ENCODE results near the gene SURF4. TPM values are rescaled to one million over a fixed set of nuclear protein-coding genes. Genes with fewer than 3 reads are reported as not detected.

SURF4 gene
- total and polyA plus RNA-seq, 2 of the 13 experiments (the other 11 are each of a cell fraction or from before 2014, with no cell fraction given): 220 to 265 TPM

- in situ Hi-C loops (cut with HindIII; ENCODE audit: extremely low pct_ligation_motif_present, low pct_unique_long_range_greater_than_20kb): no loop called here
- 0 out of 2 replicates have a peak, but pooled peaks have one; percentile 32 for TF ChIP-seq PHF21A (CRISPR knock-in tag; IDR thresholded peaks at IDR 0.05)
- TF ChIP-seq SOX5 (CRISPR knock-in tag; IDR thresholded peaks at IDR 0.05; ENCODE audit: borderline replicate concordance): 0 out of 2 replicates have a peak, but pooled peaks have one; percentile 9
- TF ChIP-seq FOXP1 (IDR thresholded peaks at IDR 0.05): no peak
- TF ChIP-seq FOXP1 (CRISPR knock-in tag; IDR thresholded peaks at IDR 0.05): no peak
- no peak for TF ChIP-seq SMC3 (IDR thresholded peaks at IDR 0.05; ENCODE audit: low read length)
- no peak; the same call in none of the 2 replicates for TF ChIP-seq ZNF546 (CRISPR knock-in tag; conservative IDR thresholded peaks at IDR 0.05)
- no peak for TF ChIP-seq RELA (CRISPR knock-in tag; IDR thresholded peaks at IDR 0.05)
- TF ChIP-seq FOXK1 (CRISPR knock-in tag; IDR thresholded peaks at IDR 0.05; ENCODE audit: borderline replicate concordance, low read depth): peak; percentile 65; the same call in 1 of the 2 replicates
- peak; percentile 98 for TF ChIP-seq MYC (CRISPR knock-in tag; IDR thresholded peaks at IDR 0.05; ENCODE audit: borderline replicate concordance)
- TF ChIP-seq TCF12 (IDR thresholded peaks at IDR 0.05): no peak
- 0 out of 2 replicates have a peak, but pooled peaks have one; percentile 58 for TF ChIP-seq TCF12 (CRISPR knock-in tag; IDR thresholded peaks at IDR 0.05)
- peak; percentile 89 for TF ChIP-seq MED8 (CRISPR knock-in tag; IDR thresholded peaks at IDR 0.05; ENCODE audit: insufficient replicate concordance)
- TF ChIP-seq NCOA5 (CRISPR knock-in tag; IDR thresholded peaks at IDR 0.05): no peak
- TF ChIP-seq ZNF362 (CRISPR knock-in tag; IDR thresholded peaks at IDR 0.05; ENCODE audit: borderline replicate concordance): no peak
- peak; percentile 65; the same call in 1 of the 2 replicates for TF ChIP-seq IKZF5 (CRISPR knock-in tag; IDR thresholded peaks at IDR 0.05)
- TF ChIP-seq MIXL1 (CRISPR knock-in tag; IDR thresholded peaks at IDR 0.05): peak; percentile 33; the same call in 1 of the 2 replicates
- peak; percentile 52; the same call in 1 of the 2 replicates for TF ChIP-seq BCL6 (CRISPR knock-in tag; IDR thresholded peaks at IDR 0.05)
- no peak for TF ChIP-seq GABPA (IDR thresholded peaks at IDR 0.05; ENCODE audit: low read depth, low read length)
- peak; percentile 80 for TF ChIP-seq GABPA (CRISPR knock-in tag; IDR thresholded peaks at IDR 0.05; ENCODE audit: low read depth)
- TF ChIP-seq, protein P1, sequence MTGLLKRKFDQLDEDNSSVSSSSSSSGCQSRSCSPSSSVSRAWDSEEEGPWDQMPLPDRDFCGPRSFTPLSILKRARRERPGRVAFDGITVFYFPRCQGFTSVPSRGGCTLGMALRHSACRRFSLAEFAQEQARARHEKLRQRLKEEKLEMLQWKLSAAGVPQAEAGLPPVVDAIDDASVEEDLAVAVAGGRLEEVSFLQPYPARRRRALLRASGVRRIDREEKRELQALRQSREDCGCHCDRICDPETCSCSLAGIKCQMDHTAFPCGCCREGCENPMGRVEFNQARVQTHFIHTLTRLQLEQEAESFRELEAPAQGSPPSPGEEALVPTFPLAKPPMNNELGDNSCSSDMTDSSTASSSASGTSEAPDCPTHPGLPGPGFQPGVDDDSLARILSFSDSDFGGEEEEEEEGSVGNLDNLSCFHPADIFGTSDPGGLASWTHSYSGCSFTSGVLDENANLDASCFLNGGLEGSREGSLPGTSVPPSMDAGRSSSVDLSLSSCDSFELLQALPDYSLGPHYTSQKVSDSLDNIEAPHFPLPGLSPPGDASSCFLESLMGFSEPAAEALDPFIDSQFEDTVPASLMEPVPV (CRISPR knock-in tag; IDR thresholded peaks at IDR 0.05): peak; percentile 20; the same call in 1 of the 2 replicates
Measured at GRCh38 chr9:133347985-133348717, 27.7 kb downstream of the SURF4 start, which contains the start of the genes MED22 and RPL7A. MED22 (minus strand) TSS chr9:133348131; CDS start chr9:133346662, 1,469 bp downstream. RPL7A (plus strand) TSS chr9:133348218; CDS start chr9:133348244, 26 bp downstream.

More at GRCh38 chr9:133347985-133348717, 27.7 kb downstream of the SURF4 start, which contains the start of the genes MED22 and RPL7A:
- Histone ChIP-seq H3K9ac (ENCODE audit: insufficient read depth, low read depth, low read length) (peak within 1 kb of the TSS; percentile 99), H3K4me1 (ENCODE audit: insufficient read depth, low read length) (peaks cover 29% of the 10 kb centered on the region), H3K9me3 (ENCODE audit: low read length) (no peaks in the 10 kb centered on the region), H3K27ac (ENCODE audit: extremely low read length, insufficient read depth, low read length) (peak within 1 kb of the TSS; percentile 97), H3K4me3 (replicated peaks in 1 of 3; ENCODE audit: insufficient read depth in 1 of 3, low read depth in 2 of 3, low read length in 3 of 3) (peak within 1 kb of the TSS; percentile 82 to 100 (median 97)), H3K79me2 (ENCODE audit: insufficient read depth, low read length) (peaks cover 34% of the 10 kb centered on the region), H2AFZ (ENCODE audit: low read length) (no peak within 1 kb of the TSS), H3K4me2 (ENCODE audit: low read depth, low read length) (peak within 1 kb of the TSS; percentile 97), H3K27me3 (ENCODE audit: control insufficient read depth in 1 of 2, insufficient read depth in 2 of 2, low read length in 2 of 2) (no peaks in the 10 kb centered on the region; a peak in 1 of 5 replicates), H4K20me1 (ENCODE audit: insufficient read depth, low read length) (peaks cover 19% of the 10 kb centered on the region), H3K36me3 (replicated peaks in 1 of 2; ENCODE audit: control insufficient read depth in 1 of 2, insufficient read depth in 2 of 2, low read length in 2 of 2) (peaks cover 20 to 65% of the 10 kb centered on the region in 2 experiments)
- DNase-seq (ENCODE audit: low spot score) (peak; percentile 94), ATAC-seq (peak; percentile 73), FAIRE-seq (peak; percentile 85)
- intact Hi-C loops (cut with micrococcal nuclease; ENCODE audit: unreplicated experiment): no loop called here
- WGBS (ENCODE audit: low lambda C conversion rate): under 1% methylated on average over 31 of the region's 64 CpGs
- no TSS peak for BruUV-seq (replicated peaks)
- ChIA-PET POLR2A (interaction anchor here (0.6 to 2.6 kb wide), 26 partner anchors 8 to 366 kb away, joined by 3 to 22 read pairs (median 5); partner anchors contain the start of genes ADAMTS13, CACFD1, REXO4 and SLC2A6), CTCF (ENCODE audit: low intra/inter-chr PET ratio, low total read pairs) (no interaction called here)
